IPS-15b (cell line): ENCODE measurements around the gene YOD1.
A peak's percentile ranks its signal among the peaks of the same experiment; 100 is the strongest.
"Not testable (repeated sequence)": the region's sequence is repeated elsewhere in the genome, so short reads cannot be mapped to it uniquely, and the experiment has no call there.

Source experiments
- H3K27me3 ChIP-seq: one replicate; pipeline ENCODE4 v1.6.1; 2013; ENCODE audit warnings: low read length; ENCODE audit not compliant: control insufficient read depth, insufficient read depth
- H3K36me3 ChIP-seq: one replicate; pipeline ENCODE4 v1.6.1; 2013; ENCODE audit warnings: low read length; ENCODE audit not compliant: control insufficient read depth, insufficient read depth
- H3K4me1 ChIP-seq: one replicate; pipeline ENCODE4 v1.6.1; 2013; ENCODE audit warnings: mild to moderate bottlenecking, low read length; ENCODE audit not compliant: control insufficient read depth, insufficient read depth
- H3K4me3 ChIP-seq: one replicate; pipeline ENCODE4 v1.5.1; 2013; ENCODE audit warnings: low read depth, low read length
- H3K9ac ChIP-seq: one replicate; pipeline ENCODE4 v1.6.1; 2013; ENCODE audit warnings: low read depth, mild to moderate bottlenecking, low read length
- H3K9me3 ChIP-seq: one replicate; pipeline ENCODE4 v1.6.1; 2013; ENCODE audit warnings: mild to moderate bottlenecking, low read length; ENCODE audit not compliant: control insufficient read depth, insufficient read depth

YOD1 gene

DNA sequence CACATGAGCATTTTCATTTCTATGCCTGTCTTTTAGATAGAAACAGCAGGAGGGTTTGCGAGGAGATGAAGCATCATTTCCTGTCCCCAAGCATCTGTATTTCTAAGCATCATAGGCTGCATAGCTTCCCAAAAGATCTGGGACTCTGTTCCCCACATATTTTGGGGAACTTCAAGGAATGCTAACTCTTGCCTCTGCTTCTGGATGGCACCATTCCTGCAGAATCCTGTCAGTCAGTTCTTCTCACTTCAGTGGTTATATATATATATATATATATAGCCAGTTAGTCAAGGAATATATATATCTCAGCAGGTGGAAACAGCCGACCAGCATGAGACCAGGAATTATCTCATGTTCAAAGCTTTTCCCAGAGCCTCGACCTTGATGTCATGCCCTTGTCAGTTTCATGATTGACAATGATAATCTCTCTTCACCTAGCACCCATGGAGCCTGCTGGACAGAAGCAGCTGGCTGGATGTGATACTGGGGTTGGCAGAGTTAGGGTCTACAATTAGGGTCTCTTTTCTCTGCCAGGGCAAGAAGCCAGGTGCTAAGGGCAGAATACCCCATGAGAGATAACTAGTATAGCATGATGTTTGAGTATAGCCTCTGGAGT is 4.5 kb upstream of the YOD1 start:
- Histone ChIP-seq H3K36me3 (no peaks in the 10 kb centered on the region), H3K27me3 (no peaks in the 10 kb centered on the region), H3K4me1 (peaks cover 9% of the 10 kb centered on the region), H3K9me3 (no peaks in the 10 kb centered on the region), H3K4me3 (no peak overlapping the region), H3K9ac (no peak overlapping the region)

DNA sequence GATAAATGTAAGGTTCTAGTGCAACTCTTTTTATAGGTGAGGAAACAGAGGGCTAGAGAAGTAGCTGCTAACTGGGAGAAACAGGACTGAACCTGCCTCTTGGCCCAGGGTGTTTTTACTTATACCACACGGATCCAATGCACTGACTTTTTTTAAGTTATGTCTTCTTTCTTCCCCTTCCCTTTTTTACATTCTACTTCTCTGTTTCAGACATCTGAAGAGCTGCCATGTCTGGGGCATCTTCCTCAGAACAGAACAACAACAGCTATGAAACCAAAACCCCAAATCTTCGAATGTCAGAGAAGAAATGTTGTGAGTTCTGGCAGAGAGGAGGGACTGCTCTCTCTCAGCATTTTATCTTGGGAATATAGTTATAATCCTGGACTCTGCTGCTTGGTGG is 3.5 kb upstream of the YOD1 start:
- no peaks in the 10 kb centered on the region for H3K27me3 ChIP-seq
- no peak overlapping the region for H3K9ac ChIP-seq
- no peak overlapping the region for H3K4me3 ChIP-seq
- H3K9me3 ChIP-seq: no peaks in the 10 kb centered on the region
- peaks cover 6% of the 10 kb centered on the region for H3K4me1 ChIP-seq
- no peaks in the 10 kb centered on the region for H3K36me3 ChIP-seq

DNA sequence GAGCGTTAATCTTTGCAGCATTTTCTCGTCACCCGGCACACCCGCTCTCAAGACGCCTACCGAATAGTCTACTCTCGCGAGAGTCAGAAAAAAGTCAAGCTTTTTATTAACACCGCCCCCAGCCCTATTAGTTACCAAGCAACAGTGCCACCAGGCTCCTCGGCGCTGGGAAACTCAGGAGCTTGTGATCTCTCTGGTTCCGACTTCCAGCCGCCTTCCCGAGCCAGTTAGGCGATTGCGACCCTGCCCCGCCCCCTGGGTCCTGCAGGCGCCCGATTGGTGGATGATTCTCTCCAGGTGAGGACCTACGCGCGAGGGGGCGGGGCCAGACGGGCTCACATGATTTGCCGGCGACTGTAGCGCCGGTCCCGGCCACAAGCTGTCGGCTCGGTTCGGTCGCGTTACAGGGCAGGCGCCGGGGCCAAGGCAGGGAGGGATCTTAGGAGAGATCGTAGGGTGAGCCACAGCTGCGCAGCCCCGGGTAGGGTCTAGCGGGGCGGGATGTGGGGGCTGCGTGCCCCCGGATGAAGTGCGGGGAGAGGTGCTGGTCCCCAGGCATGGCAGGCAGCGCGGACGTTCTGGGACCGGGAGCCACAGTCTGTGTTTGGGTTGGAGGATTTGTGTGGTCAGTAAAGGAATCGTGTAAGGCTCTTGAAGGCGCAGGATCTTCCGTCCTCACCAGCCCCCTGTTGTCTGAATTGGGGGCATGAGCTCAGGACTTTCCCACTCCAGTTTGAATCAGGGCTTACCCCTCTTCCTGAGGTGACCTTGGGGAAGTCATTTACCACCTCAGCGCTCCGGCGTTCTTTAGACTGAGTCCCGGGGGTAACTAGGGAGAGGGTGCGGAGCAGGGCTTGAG is 2.1 kb upstream of the YOD1 start, which contains the start of gene PFKFB2:
PFKFB2 (plus strand) TSS at position 365 of the 859 bp plus-strand sequence. CDS start 1,443 bp downstream, outside the sequence.
- Histone ChIP-seq H3K27me3 (no peaks in the 10 kb centered on the region), H3K9ac (peak within 1 kb of the TSS; percentile 93), H3K4me3 (peak within 1 kb of the TSS; percentile 86), H3K4me1 (peaks cover 7% of the 10 kb centered on the region), H3K36me3 (peaks cover 10% of the 10 kb centered on the region), H3K9me3 (no peaks in the 10 kb centered on the region)

DNA sequence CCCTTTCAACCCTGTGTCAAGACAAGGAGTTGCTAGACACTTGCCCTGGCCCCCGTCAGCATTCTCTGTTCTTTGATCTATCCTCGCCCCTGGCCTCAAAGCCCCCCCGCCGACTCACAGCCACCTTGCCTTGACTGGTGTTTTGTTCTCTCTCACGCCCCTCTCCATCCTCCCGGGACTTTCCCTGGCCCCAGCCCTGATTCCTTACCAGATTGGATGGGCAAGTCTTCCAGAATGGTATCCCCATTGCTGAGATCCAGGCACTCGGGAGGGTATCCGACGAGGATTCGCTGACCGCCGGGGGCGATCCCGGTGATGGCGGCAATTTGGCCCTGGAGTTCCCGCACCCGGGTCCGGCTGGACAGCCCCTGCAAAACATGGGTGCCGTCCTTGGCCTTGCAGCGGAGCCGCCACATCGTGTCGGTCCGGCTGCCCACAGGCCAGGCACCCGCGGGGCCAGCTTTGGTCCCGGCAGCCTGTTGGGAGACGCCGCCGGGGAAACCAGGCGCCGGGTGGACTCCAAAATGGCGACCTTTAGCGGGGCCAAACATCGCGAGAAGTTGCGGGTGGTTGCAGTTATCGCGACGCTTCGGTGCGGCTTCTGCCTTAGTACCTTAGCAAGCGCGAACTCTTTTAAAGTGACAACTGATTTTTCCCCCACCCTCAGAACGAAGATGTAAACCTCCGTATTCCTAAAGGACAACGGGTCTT is 373 bp downstream of the YOD1 start:
- peak overlapping the region; percentile 95 for H3K4me3 ChIP-seq
- H3K4me1 ChIP-seq: peaks cover 18% of the 10 kb centered on the region
- peaks cover 10% of the 10 kb centered on the region for H3K36me3 ChIP-seq
- H3K27me3 ChIP-seq: no peaks in the 10 kb centered on the region
- H3K9me3 ChIP-seq: no peaks in the 10 kb centered on the region
- peak overlapping the region; percentile 92 for H3K9ac ChIP-seq

DNA sequence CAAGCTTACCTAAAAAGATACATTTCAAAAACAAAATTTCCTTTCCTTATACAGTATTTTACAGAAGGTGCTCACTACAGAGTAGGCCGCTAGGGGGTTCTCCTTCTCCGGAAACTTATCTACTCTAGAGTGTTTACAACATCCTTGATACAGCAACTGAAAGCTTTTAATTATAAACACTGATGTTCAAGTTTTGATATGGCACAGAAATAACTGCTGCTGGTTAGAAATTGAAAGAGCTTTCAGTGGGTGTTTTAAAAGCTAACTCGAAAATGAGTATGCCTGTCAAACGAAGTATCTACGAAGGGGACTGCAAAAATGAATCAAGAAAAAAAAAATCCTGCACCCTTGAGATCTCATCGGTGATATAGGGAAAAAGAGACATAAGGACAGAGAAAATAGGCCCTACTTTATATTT is 1.0 kb downstream of the YOD1 start:
- Histone ChIP-seq H3K4me1 (peaks cover 18% of the 10 kb centered on the region), H3K36me3 (peaks cover 10% of the 10 kb centered on the region), H3K9ac (peak overlapping the region; percentile 92), H3K9me3 (no peaks in the 10 kb centered on the region), H3K4me3 (peak overlapping the region; percentile 95), H3K27me3 (no peaks in the 10 kb centered on the region)

DNA sequence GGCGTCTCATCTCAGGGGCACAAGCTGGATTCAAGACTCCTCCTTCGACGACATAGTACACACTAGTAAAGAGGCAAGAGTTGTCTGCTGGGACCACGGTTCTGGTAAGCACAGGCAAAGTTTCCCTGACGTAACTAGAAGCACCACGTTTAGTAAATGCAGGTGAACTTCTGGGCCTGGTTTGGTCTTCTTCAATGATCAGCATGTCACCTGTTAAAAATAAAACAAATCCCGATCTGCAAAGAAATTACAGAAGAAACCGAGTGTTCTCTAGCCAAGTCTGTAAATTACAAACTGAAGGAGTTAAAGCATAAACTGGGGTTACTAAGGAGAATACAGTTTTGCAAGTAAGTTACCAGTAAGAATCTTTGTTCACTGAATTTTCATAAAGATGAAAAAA is 1.5 kb downstream of the YOD1 start:
- H3K27me3 ChIP-seq: no peaks in the 10 kb centered on the region
- no peaks in the 10 kb centered on the region for H3K9me3 ChIP-seq
- H3K4me3 ChIP-seq: peak overlapping the region; percentile 95
- no peak overlapping the region for H3K9ac ChIP-seq
- H3K36me3 ChIP-seq: peaks cover 10% of the 10 kb centered on the region
- peaks cover 18% of the 10 kb centered on the region for H3K4me1 ChIP-seq

DNA sequence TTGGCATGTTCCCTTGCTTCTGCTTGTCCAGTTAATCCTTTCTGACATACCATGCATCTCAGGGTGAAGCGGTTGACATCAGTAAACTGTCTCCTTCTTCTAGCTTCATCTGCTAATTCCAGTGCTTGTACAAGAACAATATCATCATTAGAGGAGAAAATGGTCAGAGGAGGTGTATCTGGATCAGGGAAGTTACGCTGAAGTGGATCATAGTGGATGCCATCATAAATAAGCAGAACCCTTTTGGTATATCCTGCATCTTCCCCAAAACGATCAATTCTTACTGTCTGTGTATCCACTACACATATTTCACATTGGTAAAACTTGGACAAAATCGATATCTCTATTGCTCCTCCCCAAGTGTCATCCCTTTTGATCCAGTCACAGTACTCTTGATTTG is 2.0 kb downstream of the YOD1 start:
- H3K4me1 ChIP-seq: peaks cover 18% of the 10 kb centered on the region
- H3K9me3 ChIP-seq: no peaks in the 10 kb centered on the region
- H3K4me3 ChIP-seq: no peak overlapping the region
- no peak overlapping the region for H3K9ac ChIP-seq
- peaks cover 10% of the 10 kb centered on the region for H3K36me3 ChIP-seq
- H3K27me3 ChIP-seq: no peaks in the 10 kb centered on the region

DNA sequence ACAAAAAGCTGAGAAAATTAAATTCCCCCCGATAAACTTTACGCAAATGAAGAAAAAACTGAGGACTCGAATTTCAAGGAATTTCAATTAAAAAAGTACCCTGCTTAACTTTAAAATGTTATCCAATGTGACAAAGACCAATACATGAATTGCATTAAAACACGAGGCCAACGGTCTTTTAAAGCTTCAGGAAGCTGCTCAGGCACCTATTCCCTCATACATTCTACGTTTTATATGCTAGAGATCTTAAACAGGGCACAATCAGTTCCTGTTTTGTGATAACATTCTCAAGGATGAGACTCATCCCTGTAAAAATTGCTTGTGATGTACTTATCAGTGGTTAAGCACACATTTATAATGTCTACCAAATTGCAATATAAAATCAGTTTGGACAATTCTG is 3.0 kb downstream of the YOD1 start:
- H3K27me3 ChIP-seq: no peaks in the 10 kb centered on the region
- peaks cover 18% of the 10 kb centered on the region for H3K4me1 ChIP-seq
- H3K9me3 ChIP-seq: no peaks in the 10 kb centered on the region
- peaks cover 10% of the 10 kb centered on the region for H3K36me3 ChIP-seq
- H3K4me3 ChIP-seq: no peak overlapping the region
- H3K9ac ChIP-seq: no peak overlapping the region

DNA sequence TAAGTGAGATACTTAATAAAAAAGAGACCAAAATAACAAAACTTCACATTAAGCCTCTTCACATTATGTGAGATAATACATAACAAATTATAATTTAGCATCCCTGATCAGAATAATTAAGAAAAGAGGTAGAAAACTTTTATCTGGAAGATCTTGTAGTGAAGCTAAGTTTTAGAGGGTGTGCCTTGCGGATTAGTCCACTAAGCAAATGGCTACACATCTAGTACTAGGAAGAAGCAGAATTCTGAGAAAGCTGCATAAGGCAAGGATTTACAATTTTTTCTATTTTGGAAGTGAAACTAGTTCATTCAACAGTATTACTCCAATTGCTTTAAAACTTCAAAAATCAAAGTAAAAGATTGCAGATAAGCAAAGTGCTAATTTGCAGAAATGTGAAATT is 3.5 kb downstream of the YOD1 start:
- Histone ChIP-seq H3K36me3 (peaks cover 10% of the 10 kb centered on the region), H3K27me3 (no peaks in the 10 kb centered on the region), H3K4me3 (no peak overlapping the region), H3K4me1 (peaks cover 18% of the 10 kb centered on the region), H3K9me3 (no peaks in the 10 kb centered on the region), H3K9ac (no peak overlapping the region)

DNA sequence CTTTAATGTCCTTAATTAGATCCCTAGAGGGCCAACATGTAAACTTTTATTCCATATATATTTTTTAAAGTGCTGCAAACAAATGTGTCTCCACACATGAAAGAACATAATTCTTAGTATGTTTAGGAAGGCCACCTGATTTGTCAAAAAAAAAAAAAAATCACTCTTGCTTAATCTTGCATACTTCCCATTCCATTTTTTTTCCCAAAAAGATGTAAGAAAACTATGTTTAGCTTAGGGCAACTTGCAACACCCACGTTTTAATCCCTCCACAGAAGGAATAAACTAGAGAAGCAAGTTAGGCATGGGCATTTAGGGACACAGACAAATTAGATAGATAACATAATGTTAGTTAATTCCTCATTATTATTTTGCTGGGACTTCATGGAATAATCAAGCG is 5.6 kb downstream of the YOD1 start:
- H3K4me3 ChIP-seq: no peak overlapping the region
- peaks cover 10% of the 10 kb centered on the region for H3K36me3 ChIP-seq
- peaks cover 12% of the 10 kb centered on the region for H3K4me1 ChIP-seq
- H3K27me3 ChIP-seq: no peaks in the 10 kb centered on the region
- no peaks in the 10 kb centered on the region for H3K9me3 ChIP-seq
- H3K9ac ChIP-seq: no peak overlapping the region

DNA sequence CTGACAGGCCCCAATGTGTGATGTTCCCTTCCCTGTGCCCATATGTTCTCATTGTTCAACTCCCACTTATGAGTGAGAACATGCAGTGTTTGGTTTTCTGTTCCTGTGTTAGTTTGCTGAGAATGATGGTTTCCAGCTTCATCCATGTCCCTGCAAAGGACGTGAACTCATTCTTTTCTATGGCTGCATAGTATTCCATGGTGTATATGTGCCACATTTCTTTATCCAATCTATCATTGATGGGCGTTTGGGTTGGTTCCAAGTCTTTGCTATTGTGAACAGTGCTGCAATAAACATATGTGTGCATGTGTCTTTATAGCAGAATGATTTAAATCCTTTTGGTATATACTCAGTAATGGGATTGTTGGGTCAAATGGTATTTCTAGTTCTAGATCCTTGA is 9.6 kb downstream of the YOD1 start:
- not testable (repeated sequence) for H3K36me3 ChIP-seq, H3K9me3 ChIP-seq, H3K27me3 ChIP-seq, H3K9ac ChIP-seq, H3K4me1 ChIP-seq, H3K4me3 ChIP-seq
